ENCODE data around the gene SPAG8.
A peak's percentile ranks its signal among the peaks of the same experiment; 100 is the strongest.

Gene SPAG8

DNA sequence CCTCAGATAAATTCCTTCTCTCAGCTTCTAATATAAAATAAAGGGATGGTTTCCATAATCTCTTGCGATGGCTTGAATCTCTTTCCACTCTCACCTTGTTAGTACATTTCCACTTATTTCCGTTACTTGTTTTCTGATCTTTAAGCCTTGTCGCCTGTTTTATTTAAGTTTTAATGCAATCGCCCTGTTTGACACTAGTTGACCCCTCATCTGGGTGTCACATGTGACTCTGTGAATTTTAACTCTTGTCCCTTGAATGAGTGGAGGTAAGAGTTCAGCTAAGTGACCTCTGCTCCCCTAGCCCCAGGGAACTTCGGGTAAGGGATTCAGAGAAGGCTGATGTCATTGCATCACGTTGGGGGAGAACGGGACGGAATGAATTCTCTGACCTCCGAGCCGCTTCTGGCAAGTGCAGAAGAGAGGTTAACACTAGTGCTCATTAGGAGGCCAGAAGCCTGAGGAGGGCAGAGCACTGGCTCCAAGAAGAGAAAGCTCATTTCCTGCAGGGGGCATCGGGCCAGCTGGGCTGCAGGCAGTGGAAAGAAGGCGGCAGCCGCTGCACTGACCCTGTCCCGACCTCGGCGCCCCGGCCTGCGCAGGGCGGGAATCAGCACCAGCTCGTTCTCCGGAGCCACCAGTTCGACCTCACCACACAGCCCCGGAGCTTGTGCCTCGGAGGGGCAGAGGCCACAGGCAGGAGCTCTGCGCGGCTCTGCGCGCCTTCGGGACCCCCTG lies 2.2 kb upstream of the SPAG8 start:
- Histone ChIP-seq H3K79me2 (no peaks in the 10 kb centered on the region), H3K9me3 (ENCODE audit: control insufficient read depth, low read length) (no peaks in the 10 kb centered on the region), H2AFZ (peak overlapping the region; percentile 93), H3K4me2 (ENCODE audit: low read length) (peak overlapping the region; percentile 94), H3K4me1 (peaks cover 17% of the 10 kb centered on the region), H3K9ac (peak overlapping the region; percentile 67), H3K4me3 (ENCODE audit: low read depth, low read length) (peak overlapping the region; percentile 97), H3K27ac (peak overlapping the region; percentile 97), H3K27me3 (ENCODE audit: control insufficient read depth, insufficient read depth, low read length) (no peaks in the 10 kb centered on the region), H3K36me3 (ENCODE audit: control insufficient read depth, insufficient read depth, low read length) (no peaks in the 10 kb centered on the region)
- TF ChIP-seq, protein P1, sequence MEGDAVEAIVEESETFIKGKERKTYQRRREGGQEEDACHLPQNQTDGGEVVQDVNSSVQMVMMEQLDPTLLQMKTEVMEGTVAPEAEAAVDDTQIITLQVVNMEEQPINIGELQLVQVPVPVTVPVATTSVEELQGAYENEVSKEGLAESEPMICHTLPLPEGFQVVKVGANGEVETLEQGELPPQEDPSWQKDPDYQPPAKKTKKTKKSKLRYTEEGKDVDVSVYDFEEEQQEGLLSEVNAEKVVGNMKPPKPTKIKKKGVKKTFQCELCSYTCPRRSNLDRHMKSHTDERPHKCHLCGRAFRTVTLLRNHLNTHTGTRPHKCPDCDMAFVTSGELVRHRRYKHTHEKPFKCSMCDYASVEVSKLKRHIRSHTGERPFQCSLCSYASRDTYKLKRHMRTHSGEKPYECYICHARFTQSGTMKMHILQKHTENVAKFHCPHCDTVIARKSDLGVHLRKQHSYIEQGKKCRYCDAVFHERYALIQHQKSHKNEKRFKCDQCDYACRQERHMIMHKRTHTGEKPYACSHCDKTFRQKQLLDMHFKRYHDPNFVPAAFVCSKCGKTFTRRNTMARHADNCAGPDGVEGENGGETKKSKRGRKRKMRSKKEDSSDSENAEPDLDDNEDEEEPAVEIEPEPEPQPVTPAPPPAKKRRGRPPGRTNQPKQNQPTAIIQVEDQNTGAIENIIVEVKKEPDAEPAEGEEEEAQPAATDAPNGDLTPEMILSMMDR (IDR thresholded peaks at IDR 0.05), result peak; percentile 24

DNA sequence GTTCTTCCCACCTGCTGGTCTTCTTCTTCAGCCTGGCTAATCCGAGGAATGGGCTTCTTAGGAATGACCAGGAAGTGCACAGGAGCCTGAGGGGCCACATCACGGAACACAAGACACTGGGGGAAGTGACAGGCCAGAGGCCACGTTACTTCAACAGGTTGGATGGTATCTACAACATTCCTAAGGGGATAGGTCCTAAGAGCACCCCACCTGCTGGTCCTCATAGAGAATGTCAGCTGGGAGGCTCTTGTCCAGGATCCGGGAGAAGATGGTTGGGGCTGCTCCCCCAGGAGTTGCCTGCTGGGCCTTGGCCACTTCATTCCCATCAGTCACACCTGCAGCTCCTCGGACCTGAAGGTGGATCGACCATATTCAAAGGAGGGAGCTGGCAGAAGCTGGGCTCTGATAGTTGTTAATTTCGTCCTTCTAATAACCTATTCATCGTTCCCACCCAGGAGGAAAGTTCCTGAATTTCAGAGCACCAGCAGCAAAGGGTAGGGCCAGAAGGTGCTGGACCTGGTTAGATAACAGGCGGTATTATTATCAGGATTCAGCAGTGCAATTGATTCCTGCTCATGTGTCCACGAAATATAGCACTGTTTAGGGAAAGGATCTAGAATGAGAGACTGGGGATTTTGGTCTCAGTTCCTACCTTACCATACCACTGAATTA lies 1.5 kb upstream of the SPAG8 start:
- Histone ChIP-seq H3K4me1 (peaks cover 17% of the 10 kb centered on the region), H3K9me3 (ENCODE audit: control insufficient read depth, low read length) (no peaks in the 10 kb centered on the region), H3K79me2 (no peaks in the 10 kb centered on the region), H3K36me3 (ENCODE audit: control insufficient read depth, insufficient read depth, low read length) (no peaks in the 10 kb centered on the region), H3K9ac (no peak overlapping the region), H2AFZ (no peak overlapping the region), H3K4me2 (ENCODE audit: low read length) (peak overlapping the region; percentile 94), H3K27me3 (ENCODE audit: control insufficient read depth, insufficient read depth, low read length) (no peaks in the 10 kb centered on the region), H3K4me3 (ENCODE audit: low read depth, low read length) (peak overlapping the region; percentile 97), H3K27ac (peak overlapping the region; percentile 97)
- TF ChIP-seq, protein P1 (IDR thresholded peaks at IDR 0.05), result peak; percentile 6

DNA sequence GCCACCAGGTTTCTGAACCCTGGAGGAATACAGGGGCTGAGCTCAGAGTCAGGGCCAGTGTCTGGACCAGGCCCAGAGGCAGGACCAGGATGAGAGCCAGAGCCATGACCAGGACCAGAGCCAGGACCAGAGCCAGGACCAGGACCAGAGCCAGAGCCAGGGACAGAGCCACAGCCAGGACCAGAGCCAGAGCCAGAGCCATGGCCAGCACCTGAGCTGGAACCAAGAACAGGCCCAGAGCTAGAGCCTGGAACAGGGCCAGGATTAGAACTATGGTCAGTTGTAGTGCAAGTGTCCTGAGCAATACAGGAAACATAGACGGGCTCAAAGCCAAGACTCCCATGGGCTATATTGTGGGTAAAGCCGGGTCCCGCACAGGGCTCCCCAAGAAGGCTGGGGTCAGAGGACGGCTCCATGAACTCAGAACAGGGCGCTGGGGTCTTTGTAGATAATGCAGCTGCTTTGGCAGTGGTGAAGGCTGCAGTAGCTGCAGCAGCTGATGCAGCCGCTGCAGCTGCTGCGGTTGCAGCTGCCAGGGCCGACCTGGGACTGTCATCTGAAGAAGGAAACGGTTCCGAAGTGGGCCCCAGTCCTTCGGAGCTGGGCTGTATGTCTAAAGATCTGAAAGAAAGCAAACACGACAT lies 559 bp downstream of the SPAG8 start:
- Histone ChIP-seq H2AFZ (peak overlapping the region; percentile 79), H3K36me3 (ENCODE audit: control insufficient read depth, insufficient read depth, low read length) (no peaks in the 10 kb centered on the region), H3K27ac (peak overlapping the region; percentile 48), H3K4me3 (ENCODE audit: low read depth, low read length) (peak overlapping the region; percentile 54), H3K4me2 (ENCODE audit: low read length) (peak overlapping the region; percentile 63), H3K4me1 (peaks cover 17% of the 10 kb centered on the region), H3K27me3 (ENCODE audit: control insufficient read depth, insufficient read depth, low read length) (no peaks in the 10 kb centered on the region), H3K79me2 (no peaks in the 10 kb centered on the region), H3K9me3 (ENCODE audit: control insufficient read depth, low read length) (no peaks in the 10 kb centered on the region), H3K9ac (no peak overlapping the region)
- TF ChIP-seq, protein P1 (IDR thresholded peaks at IDR 0.05), result no peak

DNA sequence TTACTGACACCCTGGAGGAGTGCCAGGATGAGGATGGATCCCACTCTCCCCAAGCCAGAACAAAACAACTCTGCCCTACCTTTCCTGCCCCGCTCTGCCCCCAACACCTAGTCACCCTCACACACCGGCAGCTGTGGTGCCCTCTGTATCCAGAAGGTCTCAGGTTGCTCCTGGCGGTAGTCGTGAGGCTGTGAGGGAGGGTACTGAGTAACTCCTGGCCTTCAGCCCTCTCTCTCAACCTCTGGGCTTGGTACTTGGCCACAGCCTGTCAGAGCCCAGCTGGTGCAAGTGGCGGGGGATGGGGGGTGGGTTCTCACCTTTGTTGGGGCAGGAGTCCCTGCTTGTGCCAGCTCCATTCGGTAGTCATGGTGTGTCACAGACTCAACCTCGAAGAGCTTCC lies 1.9 kb downstream of the SPAG8 start:
- H3K27ac ChIP-seq, result no peak overlapping the region
- H3K27me3 ChIP-seq (ENCODE audit: control insufficient read depth, insufficient read depth, low read length), result no peaks in the 10 kb centered on the region
- H3K4me2 ChIP-seq (ENCODE audit: low read length), result no peak overlapping the region
- no peaks in the 10 kb centered on the region for H3K9me3 ChIP-seq (ENCODE audit: control insufficient read depth, low read length)
- H2AFZ ChIP-seq, result no peak overlapping the region
- H3K36me3 ChIP-seq (ENCODE audit: control insufficient read depth, insufficient read depth, low read length), result no peaks in the 10 kb centered on the region
- no peak overlapping the region for H3K4me3 ChIP-seq (ENCODE audit: low read depth, low read length)
- TF ChIP-seq, protein P1 (IDR thresholded peaks at IDR 0.05), result no peak
- H3K4me1 ChIP-seq, result peaks cover 17% of the 10 kb centered on the region
- no peaks in the 10 kb centered on the region for H3K79me2 ChIP-seq
- H3K9ac ChIP-seq, result no peak overlapping the region
